Measurements from ENCODE around the gene TIPARP.

The TIPARP gene

DNA sequence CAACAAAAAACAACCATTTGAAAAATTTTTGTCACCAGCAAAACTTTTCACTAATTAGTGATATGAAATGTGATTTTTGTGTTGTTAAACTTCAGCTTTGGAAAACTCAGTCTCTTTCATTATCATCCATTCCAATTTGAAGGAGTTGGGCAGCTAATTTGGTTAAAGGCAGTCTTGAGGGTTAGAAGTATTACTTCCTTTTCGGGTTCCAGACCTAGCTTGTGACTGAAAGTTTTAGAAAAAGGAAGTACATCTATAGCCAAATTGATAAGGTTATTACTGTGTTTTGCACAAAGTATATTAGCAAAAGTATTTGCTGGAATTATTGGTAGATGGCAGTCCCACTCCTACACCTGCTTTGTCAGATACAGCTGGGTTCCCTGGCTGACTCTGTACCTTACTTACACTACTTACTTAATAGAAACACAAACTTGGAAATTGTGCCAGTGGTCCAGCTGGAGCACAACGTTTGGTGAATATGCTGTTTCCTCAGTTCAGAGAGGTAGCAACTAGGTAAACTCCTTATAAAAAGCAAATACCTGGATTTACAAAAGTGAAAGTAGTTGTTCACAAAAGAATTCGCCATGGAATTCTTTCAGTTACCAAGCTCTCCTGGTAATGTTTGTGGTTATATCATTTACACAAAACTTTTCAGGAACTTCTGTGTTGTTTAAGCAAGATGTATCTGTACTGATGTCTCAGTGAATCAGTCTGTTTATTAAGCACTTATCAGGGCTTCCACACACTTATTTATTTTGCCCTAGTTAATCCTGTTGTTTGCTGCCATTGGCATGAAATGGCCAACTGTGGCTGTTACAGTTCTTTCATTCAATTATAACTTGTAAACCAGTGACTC, 31.6 kb downstream of the TIPARP start:
- Histone ChIP-seq H3K4me3 (ENCODE audit: low read depth, low read length) (no peak overlapping the region), H3K27ac (ENCODE audit: extremely low read depth, low read depth, low read length) (no peak overlapping the region), H3K36me3 (ENCODE audit: control insufficient read depth in 2 of 2, insufficient read depth in 1 of 2, low read length in 2 of 2) (peaks cover 9 to 64% of the 10 kb centered on the region in 2 experiments), H3K4me1 (ENCODE audit: control insufficient read depth, insufficient read depth, low read length) (no peaks in the 10 kb centered on the region), H3K9me3 (ENCODE audit: control insufficient read depth, insufficient read depth, low read depth, low read length) (no peaks in the 10 kb centered on the region)
- ChIA-PET CTCF (no interaction called here), POLR2A (no interaction called here)
- TF ChIP-seq GLI4 (tag by site-specific recombination; IDR thresholded peaks at IDR 0.05) = no peak
- 0 out of 2 replicates have a peak, but pooled peaks have one; percentile 20 for TF ChIP-seq FEZF1 (tag by site-specific recombination; IDR thresholded peaks at IDR 0.05)
- no peak for TF ChIP-seq ZBTB48 (tag by site-specific recombination; IDR thresholded peaks at IDR 0.05)
- TF ChIP-seq ZNF654 (tag by site-specific recombination; IDR thresholded peaks at IDR 0.05; ENCODE audit: low read depth) = no peak
- no peak for TF ChIP-seq ZNF561 (tag by site-specific recombination; IDR thresholded peaks at IDR 0.05; ENCODE audit: borderline replicate concordance)

DNA sequence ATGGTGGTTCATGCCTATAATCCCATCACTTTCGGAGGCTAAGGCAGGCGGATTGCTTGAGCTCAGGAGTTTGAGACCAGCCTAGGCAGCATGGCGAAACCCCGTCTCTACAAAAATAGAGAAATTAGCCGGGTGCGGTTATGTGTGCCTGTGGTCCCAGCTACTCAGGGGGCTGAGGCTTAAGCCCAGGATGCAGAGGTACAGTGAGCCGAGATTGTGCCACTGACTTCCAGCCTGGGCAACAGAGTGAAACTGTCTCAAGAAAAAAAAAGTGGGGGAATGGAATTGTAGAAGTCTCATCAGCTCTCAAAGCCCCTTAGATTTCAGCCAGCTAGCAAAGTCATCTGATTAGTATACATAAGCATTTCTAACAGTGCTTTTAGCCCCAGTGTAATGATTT, 33.2 kb downstream of the TIPARP start:
- ChIA-PET CTCF (no interaction called here), POLR2A (no interaction called here)
- Histone ChIP-seq H3K4me3 (ENCODE audit: low read depth, low read length) (no peak overlapping the region), H3K36me3 (ENCODE audit: control insufficient read depth in 2 of 2, insufficient read depth in 1 of 2, low read length in 2 of 2) (peaks cover 9 to 61% of the 10 kb centered on the region in 2 experiments), H3K4me1 (ENCODE audit: control insufficient read depth, insufficient read depth, low read length) (no peaks in the 10 kb centered on the region), H3K27ac (ENCODE audit: extremely low read depth, low read depth, low read length) (no peak overlapping the region), H3K9me3 (ENCODE audit: control insufficient read depth, insufficient read depth, low read depth, low read length) (no peaks in the 10 kb centered on the region)
- no peak for TF ChIP-seq ZNF37A (tag by site-specific recombination; IDR thresholded peaks at IDR 0.05)
- TF ChIP-seq ZSCAN23 (tag by site-specific recombination; IDR thresholded peaks at IDR 0.05) = no peak
- TF ChIP-seq ZFP41 (tag by site-specific recombination; IDR thresholded peaks at IDR 0.05; ENCODE audit: borderline replicate concordance) = no peak
- TF ChIP-seq ZEB2 (tag by site-specific recombination; IDR thresholded peaks at IDR 0.05) = no peak
- TF ChIP-seq, protein P1, sequence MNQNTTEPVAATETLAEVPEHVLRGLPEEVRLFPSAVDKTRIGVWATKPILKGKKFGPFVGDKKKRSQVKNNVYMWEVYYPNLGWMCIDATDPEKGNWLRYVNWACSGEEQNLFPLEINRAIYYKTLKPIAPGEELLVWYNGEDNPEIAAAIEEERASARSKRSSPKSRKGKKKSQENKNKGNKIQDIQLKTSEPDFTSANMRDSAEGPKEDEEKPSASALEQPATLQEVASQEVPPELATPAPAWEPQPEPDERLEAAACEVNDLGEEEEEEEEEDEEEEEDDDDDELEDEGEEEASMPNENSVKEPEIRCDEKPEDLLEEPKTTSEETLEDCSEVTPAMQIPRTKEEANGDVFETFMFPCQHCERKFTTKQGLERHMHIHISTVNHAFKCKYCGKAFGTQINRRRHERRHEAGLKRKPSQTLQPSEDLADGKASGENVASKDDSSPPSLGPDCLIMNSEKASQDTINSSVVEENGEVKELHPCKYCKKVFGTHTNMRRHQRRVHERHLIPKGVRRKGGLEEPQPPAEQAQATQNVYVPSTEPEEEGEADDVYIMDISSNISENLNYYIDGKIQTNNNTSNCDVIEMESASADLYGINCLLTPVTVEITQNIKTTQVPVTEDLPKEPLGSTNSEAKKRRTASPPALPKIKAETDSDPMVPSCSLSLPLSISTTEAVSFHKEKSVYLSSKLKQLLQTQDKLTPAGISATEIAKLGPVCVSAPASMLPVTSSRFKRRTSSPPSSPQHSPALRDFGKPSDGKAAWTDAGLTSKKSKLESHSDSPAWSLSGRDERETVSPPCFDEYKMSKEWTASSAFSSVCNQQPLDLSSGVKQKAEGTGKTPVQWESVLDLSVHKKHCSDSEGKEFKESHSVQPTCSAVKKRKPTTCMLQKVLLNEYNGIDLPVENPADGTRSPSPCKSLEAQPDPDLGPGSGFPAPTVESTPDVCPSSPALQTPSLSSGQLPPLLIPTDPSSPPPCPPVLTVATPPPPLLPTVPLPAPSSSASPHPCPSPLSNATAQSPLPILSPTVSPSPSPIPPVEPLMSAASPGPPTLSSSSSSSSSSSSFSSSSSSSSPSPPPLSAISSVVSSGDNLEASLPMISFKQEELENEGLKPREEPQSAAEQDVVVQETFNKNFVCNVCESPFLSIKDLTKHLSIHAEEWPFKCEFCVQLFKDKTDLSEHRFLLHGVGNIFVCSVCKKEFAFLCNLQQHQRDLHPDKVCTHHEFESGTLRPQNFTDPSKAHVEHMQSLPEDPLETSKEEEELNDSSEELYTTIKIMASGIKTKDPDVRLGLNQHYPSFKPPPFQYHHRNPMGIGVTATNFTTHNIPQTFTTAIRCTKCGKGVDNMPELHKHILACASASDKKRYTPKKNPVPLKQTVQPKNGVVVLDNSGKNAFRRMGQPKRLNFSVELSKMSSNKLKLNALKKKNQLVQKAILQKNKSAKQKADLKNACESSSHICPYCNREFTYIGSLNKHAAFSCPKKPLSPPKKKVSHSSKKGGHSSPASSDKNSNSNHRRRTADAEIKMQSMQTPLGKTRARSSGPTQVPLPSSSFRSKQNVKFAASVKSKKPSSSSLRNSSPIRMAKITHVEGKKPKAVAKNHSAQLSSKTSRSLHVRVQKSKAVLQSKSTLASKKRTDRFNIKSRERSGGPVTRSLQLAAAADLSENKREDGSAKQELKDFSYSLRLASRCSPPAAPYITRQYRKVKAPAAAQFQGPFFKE (tag by site-specific recombination; IDR thresholded peaks at IDR 0.05; ENCODE audit: borderline replicate concordance) = no peak
- TF ChIP-seq, protein P2, sequence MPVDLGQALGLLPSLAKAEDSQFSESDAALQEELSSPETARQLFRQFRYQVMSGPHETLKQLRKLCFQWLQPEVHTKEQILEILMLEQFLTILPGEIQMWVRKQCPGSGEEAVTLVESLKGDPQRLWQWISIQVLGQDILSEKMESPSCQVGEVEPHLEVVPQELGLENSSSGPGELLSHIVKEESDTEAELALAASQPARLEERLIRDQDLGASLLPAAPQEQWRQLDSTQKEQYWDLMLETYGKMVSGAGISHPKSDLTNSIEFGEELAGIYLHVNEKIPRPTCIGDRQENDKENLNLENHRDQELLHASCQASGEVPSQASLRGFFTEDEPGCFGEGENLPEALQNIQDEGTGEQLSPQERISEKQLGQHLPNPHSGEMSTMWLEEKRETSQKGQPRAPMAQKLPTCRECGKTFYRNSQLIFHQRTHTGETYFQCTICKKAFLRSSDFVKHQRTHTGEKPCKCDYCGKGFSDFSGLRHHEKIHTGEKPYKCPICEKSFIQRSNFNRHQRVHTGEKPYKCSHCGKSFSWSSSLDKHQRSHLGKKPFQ (tag by site-specific recombination; IDR thresholded peaks at IDR 0.05) = no peak
- TF ChIP-seq, protein P3, sequence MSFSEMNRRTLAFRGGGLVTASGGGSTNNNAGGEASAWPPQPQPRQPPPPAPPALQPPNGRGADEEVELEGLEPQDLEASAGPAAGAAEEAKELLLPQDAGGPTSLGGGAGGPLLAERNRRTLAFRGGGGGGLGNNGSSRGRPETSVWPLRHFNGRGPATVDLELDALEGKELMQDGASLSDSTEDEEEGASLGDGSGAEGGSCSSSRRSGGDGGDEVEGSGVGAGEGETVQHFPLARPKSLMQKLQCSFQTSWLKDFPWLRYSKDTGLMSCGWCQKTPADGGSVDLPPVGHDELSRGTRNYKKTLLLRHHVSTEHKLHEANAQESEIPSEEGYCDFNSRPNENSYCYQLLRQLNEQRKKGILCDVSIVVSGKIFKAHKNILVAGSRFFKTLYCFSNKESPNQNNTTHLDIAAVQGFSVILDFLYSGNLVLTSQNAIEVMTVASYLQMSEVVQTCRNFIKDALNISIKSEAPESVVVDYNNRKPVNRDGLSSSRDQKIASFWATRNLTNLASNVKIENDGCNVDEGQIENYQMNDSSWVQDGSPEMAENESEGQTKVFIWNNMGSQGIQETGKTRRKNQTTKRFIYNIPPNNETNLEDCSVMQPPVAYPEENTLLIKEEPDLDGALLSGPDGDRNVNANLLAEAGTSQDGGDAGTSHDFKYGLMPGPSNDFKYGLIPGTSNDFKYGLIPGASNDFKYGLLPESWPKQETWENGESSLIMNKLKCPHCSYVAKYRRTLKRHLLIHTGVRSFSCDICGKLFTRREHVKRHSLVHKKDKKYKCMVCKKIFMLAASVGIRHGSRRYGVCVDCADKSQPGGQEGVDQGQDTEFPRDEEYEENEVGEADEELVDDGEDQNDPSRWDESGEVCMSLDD (tag by site-specific recombination; IDR thresholded peaks at IDR 0.05) = no peak
- TF ChIP-seq, protein P4, sequence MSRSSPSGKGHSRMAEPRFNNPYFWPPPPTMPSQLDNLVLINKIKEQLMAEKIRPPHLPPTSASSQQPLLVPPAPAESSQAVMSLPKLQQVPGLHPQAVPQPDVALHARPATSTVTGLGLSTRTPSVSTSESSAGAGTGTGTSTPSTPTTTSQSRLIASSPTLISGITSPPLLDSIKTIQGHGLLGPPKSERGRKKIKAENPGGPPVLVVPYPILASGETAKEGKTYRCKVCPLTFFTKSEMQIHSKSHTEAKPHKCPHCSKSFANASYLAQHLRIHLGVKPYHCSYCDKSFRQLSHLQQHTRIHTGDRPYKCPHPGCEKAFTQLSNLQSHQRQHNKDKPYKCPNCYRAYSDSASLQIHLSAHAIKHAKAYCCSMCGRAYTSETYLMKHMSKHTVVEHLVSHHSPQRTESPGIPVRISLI (tag by site-specific recombination; IDR thresholded peaks at IDR 0.05) = no peak
- TF ChIP-seq ZNF626 (tag by site-specific recombination; IDR thresholded peaks at IDR 0.05) = no peak
- no peak for TF ChIP-seq YY2 (tag by site-specific recombination; IDR thresholded peaks at IDR 0.05)
- TF ChIP-seq, protein P5, sequence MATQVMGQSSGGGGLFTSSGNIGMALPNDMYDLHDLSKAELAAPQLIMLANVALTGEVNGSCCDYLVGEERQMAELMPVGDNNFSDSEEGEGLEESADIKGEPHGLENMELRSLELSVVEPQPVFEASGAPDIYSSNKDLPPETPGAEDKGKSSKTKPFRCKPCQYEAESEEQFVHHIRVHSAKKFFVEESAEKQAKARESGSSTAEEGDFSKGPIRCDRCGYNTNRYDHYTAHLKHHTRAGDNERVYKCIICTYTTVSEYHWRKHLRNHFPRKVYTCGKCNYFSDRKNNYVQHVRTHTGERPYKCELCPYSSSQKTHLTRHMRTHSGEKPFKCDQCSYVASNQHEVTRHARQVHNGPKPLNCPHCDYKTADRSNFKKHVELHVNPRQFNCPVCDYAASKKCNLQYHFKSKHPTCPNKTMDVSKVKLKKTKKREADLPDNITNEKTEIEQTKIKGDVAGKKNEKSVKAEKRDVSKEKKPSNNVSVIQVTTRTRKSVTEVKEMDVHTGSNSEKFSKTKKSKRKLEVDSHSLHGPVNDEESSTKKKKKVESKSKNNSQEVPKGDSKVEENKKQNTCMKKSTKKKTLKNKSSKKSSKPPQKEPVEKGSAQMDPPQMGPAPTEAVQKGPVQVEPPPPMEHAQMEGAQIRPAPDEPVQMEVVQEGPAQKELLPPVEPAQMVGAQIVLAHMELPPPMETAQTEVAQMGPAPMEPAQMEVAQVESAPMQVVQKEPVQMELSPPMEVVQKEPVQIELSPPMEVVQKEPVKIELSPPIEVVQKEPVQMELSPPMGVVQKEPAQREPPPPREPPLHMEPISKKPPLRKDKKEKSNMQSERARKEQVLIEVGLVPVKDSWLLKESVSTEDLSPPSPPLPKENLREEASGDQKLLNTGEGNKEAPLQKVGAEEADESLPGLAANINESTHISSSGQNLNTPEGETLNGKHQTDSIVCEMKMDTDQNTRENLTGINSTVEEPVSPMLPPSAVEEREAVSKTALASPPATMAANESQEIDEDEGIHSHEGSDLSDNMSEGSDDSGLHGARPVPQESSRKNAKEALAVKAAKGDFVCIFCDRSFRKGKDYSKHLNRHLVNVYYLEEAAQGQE (tag by site-specific recombination; IDR thresholded peaks at IDR 0.05) = no peak
- TF ChIP-seq ZFP37 (tag by site-specific recombination; IDR thresholded peaks at IDR 0.05) = no peak

Data from HEK293 (cell line).